OCI-LY7 (cell line): Measurements from ENCODE around the gene IGLL5. TPM values are rescaled to one million over a fixed set of nuclear protein-coding genes. Genes with fewer than 3 reads are reported as not detected.

Experiments used
- BruUV-seq: library from RNA; stranded (reverse); fragments of 400-500 nt; replicated peaks from 2 replicates; lab custom pipeline; 2021; lab: Mats Ljungman, UMichigan
- CTCF ChIA-PET: fragments of 300-600 bp; sonication (Branson Sonifier 250); formaldehyde crosslinking; loops from one replicate; lab custom pipeline; 2022; ENCODE audit warnings: antibody characterized with exemption; ENCODE audit not compliant: unreplicated experiment; lab: Charles Lee
- POLR2A ChIA-PET: fragments of 300-600 bp; sonication (Branson Sonifier 250); formaldehyde crosslinking; loops from one replicate; lab custom pipeline; 2022; ENCODE audit warnings: antibody characterized with exemption; lab: Charles Lee
- DNase-seq: peaks from one replicate; pipeline ENCODE4 v3.0.0-alpha.2; 2015; ENCODE audit warnings: low spot score
- H2AFZ ChIP-seq: fragments of 200-600 bp; sonication (generic), shearing (Covaris generic); 2 replicates; pipeline ENCODE4 v1.6.1; 2014; ENCODE audit warnings: mild to moderate bottlenecking, antibody characterized with exemption, low read length, moderate library complexity
- H3K27ac ChIP-seq: fragments of 200-600 bp; sonication (generic); 2 replicates; pipeline ENCODE4 v1.5.1; 2014; ENCODE audit warnings: mixed run types, low read depth, mild to moderate bottlenecking, moderate library complexity, low read length, inconsistent platforms; ENCODE audit not compliant: poor library complexity, severe bottlenecking
- H3K36me3 ChIP-seq: fragments of 200-600 bp; sonication (generic); 2 replicates; pipeline ENCODE4 v1.6.1; 2014; ENCODE audit warnings: mild to moderate bottlenecking, antibody characterized with exemption, low read length, moderate library complexity, mixed read lengths; ENCODE audit not compliant: insufficient read depth
- H3K4me1 ChIP-seq: fragments of 200-600 bp; sonication (generic); 2 replicates; pipeline ENCODE4 v1.5.1; 2014; ENCODE audit warnings: mild to moderate bottlenecking, low read length; ENCODE audit not compliant: insufficient read depth, poor library complexity, severe bottlenecking
- H3K4me2 ChIP-seq: fragments of 200-600 bp; sonication (generic); 2 replicates; pipeline ENCODE4 v1.6.1; 2014; ENCODE audit warnings: mild to moderate bottlenecking, low read length
- H3K4me3 ChIP-seq: fragments of 200-600 bp; sonication (generic); 2 replicates; pipeline ENCODE4 v1.5.1; 2014; ENCODE audit warnings: mild to moderate bottlenecking, low read depth, low read length; ENCODE audit not compliant: poor library complexity, severe bottlenecking
- H3K79me2 ChIP-seq: fragments of 200-600 bp; sonication (generic); 2 replicates; pipeline ENCODE4 v1.6.1; 2016; ENCODE audit warnings: low read depth, mild to moderate bottlenecking, low read length, moderate library complexity, mixed read lengths; ENCODE audit not compliant: insufficient read depth
- H3K9me2 ChIP-seq: fragments of 200-600 bp; sonication (generic); 2 replicates; pipeline ENCODE4 v1.6.1; 2016; ENCODE audit warnings: mild to moderate bottlenecking, low read length, mixed read lengths; ENCODE audit not compliant: insufficient read depth
- H3K9me3 ChIP-seq: fragments of 200-600 bp; sonication (generic); 2 replicates; pipeline ENCODE4 v1.6.1; 2014; ENCODE audit warnings: mild to moderate bottlenecking, mixed run types, low read length, mixed read lengths
- H4K20me1 ChIP-seq: fragments of 200-600 bp; sonication (generic); 2 replicates; pipeline ENCODE4 v1.6.1; 2014; ENCODE audit warnings: mild to moderate bottlenecking, antibody characterized with exemption, low read length, moderate library complexity, mixed read lengths; ENCODE audit not compliant: insufficient read depth
- EZH2phosphoT487 ChIP-seq: fragments of 200-600 bp; sonication (generic); IDR thresholded peaks from 2 replicates; pipeline ENCODE4 v1.6.1; 2018; ENCODE audit warnings: low read depth, borderline replicate concordance, mild to moderate bottlenecking, mixed run types, antibody characterized with exemption, low read length, moderate library complexity, mixed read lengths
- intact Hi-C: fragments of 100-400 bp; cut with micrococcal nuclease; formaldehyde crosslinking; loops from one replicate; pipeline ENCODE4 v1.10.0; 2022; ENCODE audit not compliant: unreplicated experiment
- total RNA-seq, 2 experiments: library from RNA; depleted of rRNA in 1 of 2; stranded (reverse); fragments of >200 nt in 1 of 2; shearing (Covaris generic) in 1 of 2; gene quantifications; 2 replicates each; pipeline ENCODE4 v1.2.3, GENCODE V29; 2014 to 2022
- TF ChIP-seq, protein P1 (sequence below): fragments of 200-600 bp; sonication (generic); conservative IDR thresholded peaks from 2 replicates; pipeline ENCODE4 v1.5.1; 2014; ENCODE audit warnings: mild to moderate bottlenecking, antibody characterized with exemption, low read length, moderate library complexity, mixed read lengths

Gene IGLL5
- total RNA-seq, 2 experiments from 2014 or later: 219 to 364 TPM

DNA sequence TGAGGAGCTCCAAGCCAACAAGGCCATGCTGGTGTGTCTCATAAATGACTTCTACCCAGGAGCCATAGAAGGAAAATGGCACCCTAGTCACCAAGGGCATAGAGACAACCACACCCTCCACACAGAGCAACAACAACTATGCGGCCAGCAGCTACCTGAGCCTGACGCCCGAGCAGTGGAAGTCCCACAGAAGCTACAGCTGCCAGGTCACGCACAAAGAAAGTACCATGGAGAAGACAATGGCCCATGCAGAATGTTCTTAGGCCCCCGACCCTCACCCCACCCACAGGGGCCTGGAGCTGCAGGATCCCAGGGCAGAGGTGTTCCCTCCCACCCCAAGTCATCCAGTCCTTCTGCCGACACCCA, 28.0 kb downstream of the IGLL5 start:
- no TSS peak for BruUV-seq
- Histone ChIP-seq H3K4me1 (peaks cover 42% of the 10 kb centered on the region), H4K20me1 (no peaks in the 10 kb centered on the region), H3K4me2 (no peak overlapping the region), H3K36me3 (peaks cover 4% of the 10 kb centered on the region; the same call in 1 of the 2 replicates), H2AFZ (no peak overlapping the region), H3K9me3 (no peaks in the 10 kb centered on the region), H3K4me3 (no peak overlapping the region), H3K79me2 (no peaks in the 10 kb centered on the region), H3K27ac (no peak overlapping the region), H3K9me2 (no peaks in the 10 kb centered on the region)
- TF ChIP-seq, protein P1, sequence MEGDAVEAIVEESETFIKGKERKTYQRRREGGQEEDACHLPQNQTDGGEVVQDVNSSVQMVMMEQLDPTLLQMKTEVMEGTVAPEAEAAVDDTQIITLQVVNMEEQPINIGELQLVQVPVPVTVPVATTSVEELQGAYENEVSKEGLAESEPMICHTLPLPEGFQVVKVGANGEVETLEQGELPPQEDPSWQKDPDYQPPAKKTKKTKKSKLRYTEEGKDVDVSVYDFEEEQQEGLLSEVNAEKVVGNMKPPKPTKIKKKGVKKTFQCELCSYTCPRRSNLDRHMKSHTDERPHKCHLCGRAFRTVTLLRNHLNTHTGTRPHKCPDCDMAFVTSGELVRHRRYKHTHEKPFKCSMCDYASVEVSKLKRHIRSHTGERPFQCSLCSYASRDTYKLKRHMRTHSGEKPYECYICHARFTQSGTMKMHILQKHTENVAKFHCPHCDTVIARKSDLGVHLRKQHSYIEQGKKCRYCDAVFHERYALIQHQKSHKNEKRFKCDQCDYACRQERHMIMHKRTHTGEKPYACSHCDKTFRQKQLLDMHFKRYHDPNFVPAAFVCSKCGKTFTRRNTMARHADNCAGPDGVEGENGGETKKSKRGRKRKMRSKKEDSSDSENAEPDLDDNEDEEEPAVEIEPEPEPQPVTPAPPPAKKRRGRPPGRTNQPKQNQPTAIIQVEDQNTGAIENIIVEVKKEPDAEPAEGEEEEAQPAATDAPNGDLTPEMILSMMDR: no peak
- TF ChIP-seq EZH2phosphoT487: no peak
- ChIA-PET POLR2A (no interaction called here), CTCF (interaction anchor here (1.0 kb wide), 1 partner anchor 16 kb away, joined by 3 read pairs; no protein-coding TSS in a partner anchor)
- intact Hi-C loops: no loop called here
- no peak for DNase-seq

DNA sequence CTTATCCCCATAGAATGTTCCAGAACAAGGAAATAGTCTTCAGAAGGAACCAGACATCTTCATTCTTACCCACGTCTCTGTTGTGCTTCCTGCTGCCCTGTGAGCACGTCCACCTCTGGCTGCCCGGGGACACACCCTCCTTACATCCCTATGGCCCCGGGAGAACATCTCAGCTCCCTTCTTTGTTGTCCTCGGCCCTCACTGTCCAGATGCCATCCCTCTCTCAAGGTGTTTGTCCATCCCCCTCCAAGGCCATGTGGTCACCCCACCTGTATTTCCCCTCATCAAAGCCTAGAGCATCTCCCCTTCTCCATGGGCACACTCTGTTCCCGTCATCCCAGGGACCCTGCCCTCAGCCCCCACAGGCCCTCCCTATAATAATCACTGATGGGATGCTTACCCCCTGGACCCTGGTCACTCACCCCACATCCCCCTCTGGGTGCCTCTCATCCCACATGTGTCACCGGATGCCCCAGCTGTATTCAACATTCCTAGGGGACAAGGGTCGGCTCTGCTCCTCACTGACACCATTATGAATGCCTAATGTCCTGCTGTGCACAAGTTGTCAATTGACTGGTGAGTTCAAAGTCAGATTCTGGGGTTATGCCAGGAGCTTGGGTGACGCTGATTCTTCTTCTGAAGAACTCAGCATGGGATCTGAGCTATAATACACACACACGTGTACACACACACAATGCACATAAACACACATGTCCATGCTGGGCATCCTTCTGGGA, 28.8 kb downstream of the IGLL5 start:
- H3K4me2 ChIP-seq: no peak overlapping the region
- H3K9me2 ChIP-seq: no peaks in the 10 kb centered on the region
- TF ChIP-seq, protein P1: no peak
- TF ChIP-seq EZH2phosphoT487: no peak
- no peaks in the 10 kb centered on the region for H3K9me3 ChIP-seq
- POLR2A ChIA-PET: no interaction called here
- H2AFZ ChIP-seq: no peak overlapping the region
- CTCF ChIA-PET: no interaction called here
- H3K36me3 ChIP-seq: peaks cover 4% of the 10 kb centered on the region; the same call in 1 of the 2 replicates
- no peak overlapping the region for H3K4me3 ChIP-seq
- H3K4me1 ChIP-seq: peaks cover 38% of the 10 kb centered on the region
- no peaks in the 10 kb centered on the region for H3K79me2 ChIP-seq
- BruUV-seq: no TSS peak
- intact Hi-C loops: no loop called here
- H4K20me1 ChIP-seq: no peaks in the 10 kb centered on the region
- no peak for DNase-seq
- no peak overlapping the region for H3K27ac ChIP-seq

DNA sequence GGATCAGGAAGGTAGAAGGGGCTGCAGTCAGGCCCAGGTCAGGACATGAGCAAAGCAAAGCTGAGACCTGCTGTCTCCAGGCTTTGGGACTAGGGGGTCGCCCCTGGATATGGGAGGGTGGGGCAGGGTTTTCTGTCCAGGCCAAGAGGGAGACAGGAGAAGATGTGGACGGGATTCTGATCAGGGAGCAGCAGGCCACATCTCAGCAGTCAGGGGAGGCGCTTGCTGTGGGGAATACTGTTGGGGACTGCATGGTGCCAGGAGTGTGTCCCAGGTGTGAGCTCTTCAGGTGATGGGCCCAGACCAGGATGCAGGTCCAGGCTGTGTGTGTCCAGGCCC, 29.3 kb downstream of the IGLL5 start:
- Histone ChIP-seq H3K36me3 (peaks cover 4% of the 10 kb centered on the region; the same call in 1 of the 2 replicates), H3K79me2 (no peaks in the 10 kb centered on the region), H2AFZ (no peak overlapping the region), H3K27ac (no peak overlapping the region), H3K4me1 (peaks cover 33% of the 10 kb centered on the region), H3K9me3 (no peaks in the 10 kb centered on the region), H4K20me1 (no peaks in the 10 kb centered on the region), H3K4me3 (no peak overlapping the region), H3K9me2 (no peaks in the 10 kb centered on the region), H3K4me2 (no peak overlapping the region)
- BruUV-seq: no TSS peak
- ChIA-PET CTCF (no interaction called here), POLR2A (no interaction called here)
- no peak for DNase-seq
- TF ChIP-seq EZH2phosphoT487: no peak
- TF ChIP-seq, protein P1: no peak
- intact Hi-C loops: no loop called here
